GM18858 (cell line): Measurements from ENCODE around the gene C2CD4C.
"Not testable (repeated sequence)": the region's sequence is repeated elsewhere in the genome, so short reads cannot be mapped to it uniquely, and the experiment has no call there.

Source experiments
- ATAC-seq: cut with Tn5 transposase; IDR thresholded peaks from one replicate; pipeline ENCODE4 v1.9.1; 2021; ENCODE audit not compliant: unreplicated experiment

The C2CD4C gene

GRCh38 chr19:439167-439900 lies 30.4 kb upstream of the C2CD4C start:
- ATAC-seq, result no peak

DNA sequence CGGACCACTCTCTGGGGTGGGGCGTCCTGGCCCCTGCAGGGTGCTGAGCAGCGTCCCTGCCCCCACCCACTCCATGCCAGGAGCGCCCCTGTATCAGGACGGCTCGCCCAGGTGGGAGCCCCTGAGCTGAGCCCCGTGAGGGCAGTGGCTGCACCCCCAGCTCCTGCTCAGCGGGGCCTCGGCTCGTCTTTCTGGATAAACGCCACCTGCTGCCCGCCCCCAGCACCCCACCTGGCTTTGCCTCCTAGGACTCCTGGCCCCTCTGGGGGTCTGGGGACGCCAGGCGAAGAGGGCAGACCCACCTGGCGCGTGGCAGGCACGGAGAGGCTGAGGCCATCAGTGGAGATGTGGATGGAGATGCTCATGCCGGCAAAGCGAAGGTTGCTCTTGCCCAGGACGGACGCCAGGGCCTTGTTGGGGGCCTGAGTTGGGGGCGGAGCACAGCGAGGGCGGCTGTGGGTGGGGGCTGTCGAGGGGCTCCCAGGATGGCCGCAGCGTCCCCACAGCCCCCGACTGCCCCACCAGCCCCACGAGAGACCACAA lies 29.5 kb upstream of the C2CD4C start:
- ATAC-seq, result no peak

GRCh38 chr19:437041-437440 lies 28.1 kb upstream of the C2CD4C start:
- no peak for ATAC-seq

DNA sequence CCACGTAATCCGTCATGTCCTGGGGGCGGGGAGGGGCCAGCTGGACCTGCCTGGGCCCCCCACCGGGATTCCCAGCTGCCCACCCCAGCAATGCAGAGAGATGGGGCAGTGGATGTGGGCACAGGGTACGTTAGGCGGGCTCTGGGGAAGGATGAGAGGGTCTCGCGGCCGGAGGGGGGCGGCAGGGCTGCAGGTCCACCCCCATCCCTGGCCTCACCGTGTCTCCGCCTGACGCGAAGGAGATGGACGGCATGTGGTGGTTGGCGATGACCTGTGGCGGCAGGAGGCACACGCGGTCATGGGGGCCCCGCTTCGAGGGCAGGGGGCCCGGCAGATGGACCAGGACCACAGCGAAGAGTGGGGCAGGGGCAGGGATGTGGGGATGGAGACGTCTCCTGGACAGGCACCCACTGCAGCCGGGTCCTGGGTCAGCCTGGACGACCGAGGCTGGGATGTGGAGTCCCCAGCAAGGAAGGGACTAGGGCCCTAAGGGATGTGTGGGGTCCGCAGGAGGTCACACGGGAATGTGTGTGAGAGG lies 27.5 kb upstream of the C2CD4C start:
- no peak for ATAC-seq

- no peak for ATAC-seq
Observed at GRCh38 chr19:435707-436412, 26.9 kb upstream of the C2CD4C start.

- ATAC-seq, result no peak
Observed at GRCh38 chr19:435056-435706, 26.2 kb upstream of the C2CD4C start.

GRCh38 chr19:434152-434960 lies 25.4 kb upstream of the C2CD4C start:
- ATAC-seq, result no peak

DNA sequence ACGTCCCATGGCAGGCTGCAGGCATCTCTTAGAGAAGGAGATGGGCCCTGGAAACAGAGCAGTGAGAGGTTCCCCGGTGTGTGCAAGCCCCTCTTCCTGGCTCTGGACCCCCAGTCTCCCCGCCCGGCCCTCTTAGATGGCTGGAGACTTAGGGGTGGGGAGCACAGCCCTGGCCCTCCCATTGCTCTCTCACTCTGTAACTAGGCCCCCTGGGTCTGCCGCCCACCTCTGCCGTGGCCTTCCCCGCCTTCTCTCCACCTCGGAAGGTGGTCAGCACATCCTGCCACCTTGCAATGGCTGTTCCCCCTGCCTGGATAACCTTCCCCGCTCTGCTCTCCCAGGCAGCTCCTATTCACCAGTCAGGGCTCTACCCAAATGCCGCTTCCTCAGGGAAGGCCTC lies 21.8 kb upstream of the C2CD4C start:
- no peak for ATAC-seq

- ATAC-seq, result no peak
Observed at GRCh38 chr19:428149-428548, 19.2 kb upstream of the C2CD4C start.

- not testable (repeated sequence) for ATAC-seq
Observed at GRCh38 chr19:427675-428074, 18.7 kb upstream of the C2CD4C start.

DNA sequence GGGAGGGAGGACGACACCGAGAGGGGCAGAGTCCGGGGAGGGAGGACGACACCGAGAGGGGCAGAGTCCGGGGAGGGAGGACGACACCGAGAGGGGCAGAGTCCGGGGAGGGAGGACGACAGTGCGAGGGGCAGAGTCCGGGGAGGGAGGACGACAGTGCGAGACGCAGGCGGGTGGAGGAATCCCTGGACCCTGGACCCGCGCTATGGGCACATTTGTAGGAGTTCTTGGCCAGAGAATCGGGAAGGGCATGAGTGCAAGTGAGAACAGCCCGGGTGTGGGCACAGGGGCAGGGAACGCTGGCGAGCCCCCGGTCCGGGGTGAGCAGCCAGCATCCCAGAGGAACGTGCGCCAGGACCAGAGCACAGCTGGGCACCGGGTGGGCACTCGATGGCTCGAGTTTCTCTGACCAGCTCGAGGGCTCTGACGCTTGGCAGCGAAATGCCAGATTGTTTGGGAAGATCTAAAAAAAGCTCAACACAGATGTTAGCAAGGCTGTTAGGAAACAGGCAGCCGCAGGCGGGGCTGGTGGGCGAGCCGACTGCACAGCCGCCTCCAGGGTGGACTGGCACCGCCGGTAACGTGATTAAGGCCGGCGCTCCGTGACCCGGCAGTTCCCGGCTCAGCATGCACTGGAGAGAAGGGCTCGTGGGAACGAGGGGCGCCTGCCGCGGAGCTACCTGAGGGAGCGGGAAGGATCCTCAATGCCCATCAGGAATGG lies 17.9 kb upstream of the C2CD4C start:
- no peak for ATAC-seq

GRCh38 chr19:425056-425455 lies 16.1 kb upstream of the C2CD4C start:
- no peak for ATAC-seq

DNA sequence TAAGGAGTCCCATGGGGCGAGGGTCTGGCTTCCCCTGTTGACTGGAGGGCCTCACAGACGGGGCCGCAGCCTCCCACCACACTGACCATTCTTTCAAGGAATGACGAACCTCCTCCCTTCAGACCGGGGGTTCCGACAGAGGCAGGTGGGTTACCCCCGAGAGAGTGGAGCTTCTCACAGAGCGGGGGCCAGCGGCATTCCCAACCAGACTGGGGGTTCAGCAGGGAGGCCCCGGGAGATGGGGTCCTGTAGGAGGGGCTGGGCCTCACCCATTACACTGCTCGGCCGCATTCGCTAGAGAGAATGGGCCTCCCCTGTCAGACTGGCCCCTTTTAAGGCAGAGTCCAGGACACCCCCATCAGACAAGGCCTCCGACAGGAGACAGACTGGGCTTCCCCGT lies 15.6 kb upstream of the C2CD4C start:
- ATAC-seq, result no peak

- no peak for ATAC-seq
Observed at GRCh38 chr19:423691-424466, 14.9 kb upstream of the C2CD4C start.

- ATAC-seq, result not testable (repeated sequence)
Observed at GRCh38 chr19:422917-423226, 13.9 kb upstream of the C2CD4C start.

- ATAC-seq, result no peak
Observed at GRCh38 chr19:422213-422916, 13.4 kb upstream of the C2CD4C start.

DNA sequence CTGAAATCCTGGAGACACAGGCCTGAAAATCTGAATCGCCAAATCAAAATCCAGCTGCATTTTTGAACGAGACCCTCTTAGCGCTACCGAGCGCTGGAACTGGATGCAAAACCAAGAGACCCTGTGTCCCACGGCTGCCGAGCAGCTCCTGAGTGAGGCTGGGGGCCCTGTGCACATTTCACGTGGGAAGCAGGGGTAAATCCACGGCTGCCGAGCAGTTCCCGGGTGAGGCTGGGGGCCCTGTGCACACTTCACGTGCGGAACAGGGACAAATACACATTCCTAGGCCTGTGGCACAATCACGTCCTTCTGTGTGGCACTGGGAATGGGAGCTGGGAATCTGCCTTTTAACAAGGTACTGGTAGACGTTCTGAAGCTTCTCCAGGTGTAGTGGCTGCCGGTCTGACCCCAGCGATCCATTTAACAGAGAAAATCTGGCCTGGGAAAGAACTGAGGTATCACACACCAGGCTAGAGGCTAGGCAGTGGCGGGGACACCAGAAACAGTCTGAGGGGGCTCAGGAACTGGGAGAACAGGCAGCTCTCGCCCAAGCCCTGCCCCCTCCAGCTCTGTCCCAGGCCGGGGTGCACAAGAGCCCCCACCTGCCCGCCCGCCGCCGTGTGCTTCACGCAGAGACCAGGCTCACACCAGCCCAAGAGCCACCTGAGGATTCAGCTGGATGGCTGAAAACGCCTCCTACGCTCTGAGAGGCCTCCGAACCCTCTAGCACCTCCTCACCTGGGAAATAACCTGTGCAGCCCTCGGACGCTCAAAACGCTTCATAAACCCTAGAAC lies 11.0 kb upstream of the C2CD4C start:
- no peak for ATAC-seq
